Neural cell (in vitro differentiated cells): Measurements from ENCODE around the gene MEAF6. TPM values are rescaled to one million over a fixed set of nuclear protein-coding genes. Genes with fewer than 3 reads are reported as not detected.

Experiments
- H2AFZ ChIP-seq: fragments of 200-600, 300-800 bp; sonication (generic), shearing (Covaris generic); 2 replicates; pipeline ENCODE4 v1.6.0; 2014; ENCODE audit warnings: low read depth, mild to moderate bottlenecking, antibody characterized with exemption, low read length, moderate library complexity
- H3F3A ChIP-seq: fragments of 200-600 bp; shearing (Covaris generic); 2 replicates; pipeline ENCODE4 v1.6.1; 2016; ENCODE audit warnings: mild to moderate bottlenecking, moderate library complexity, mixed read lengths, antibody characterized with exemption, low read length; ENCODE audit not compliant: insufficient read depth, poor library complexity, severe bottlenecking
- H3K27ac ChIP-seq: fragments of 200-600, 300-800 bp; sonication (generic), shearing (Covaris generic); 2 replicates; pipeline ENCODE4 v1.5.1; 2014; ENCODE audit warnings: mild to moderate bottlenecking, low read length, moderate library complexity
- H3K27me3 ChIP-seq: fragments of 300-800, 200-600 bp; sonication (generic), shearing (Covaris generic); 2 replicates; pipeline ENCODE4 v1.6.0; 2014; ENCODE audit warnings: mild to moderate bottlenecking, low read depth, low read length, moderate library complexity; ENCODE audit not compliant: insufficient read depth
- H3K36me3 ChIP-seq: fragments of 300-800, 200-600 bp; sonication (generic), shearing (Covaris generic); 2 replicates; pipeline ENCODE4 v1.5.1; 2014; ENCODE audit warnings: mild to moderate bottlenecking, antibody characterized with exemption, low read length, moderate library complexity; ENCODE audit not compliant: insufficient read depth
- H3K4me2 ChIP-seq: fragments of 300-800, 200-600 bp; sonication (generic), shearing (Covaris generic); 2 replicates; pipeline ENCODE4 v1.6.0; 2014; ENCODE audit warnings: mild to moderate bottlenecking, low read length
- H3K4me3 ChIP-seq: fragments of 300-800, 200-600 bp; sonication (generic), shearing (Covaris generic); 2 replicates; pipeline ENCODE4 v1.5.1; 2014; ENCODE audit warnings: mild to moderate bottlenecking, low read length, moderate library complexity
- H3K79me2 ChIP-seq: fragments of 200-600 bp; shearing (Covaris generic); replicated peaks from 2 replicates; pipeline ENCODE4 v1.6.0; 2014; ENCODE audit warnings: mild to moderate bottlenecking, low read length, moderate library complexity; ENCODE audit not compliant: insufficient read depth
- H3K9ac ChIP-seq: fragments of 300-800, 200-600 bp; sonication (generic), shearing (Covaris generic); 2 replicates; pipeline ENCODE4 v1.6.1; 2016; ENCODE audit warnings: mild to moderate bottlenecking, low read length, mixed read lengths
- H3K9me2 ChIP-seq: fragments of 200-600 bp; shearing (Covaris generic); 2 replicates; pipeline ENCODE4 v1.6.1; 2016; ENCODE audit warnings: mild to moderate bottlenecking, low read length, mixed read lengths; ENCODE audit not compliant: insufficient read depth
- H3K9me3 ChIP-seq: fragments of 200-600, 300-800 bp; sonication (generic), shearing (Covaris generic); 2 replicates; pipeline ENCODE4 v1.6.1; 2016; ENCODE audit warnings: mild to moderate bottlenecking, mixed run types, low read length, moderate library complexity, mixed read lengths
- H4K20me1 ChIP-seq: fragments of 200-600 bp; shearing (Covaris generic); 2 replicates; pipeline ENCODE4 v1.6.1; 2016; ENCODE audit warnings: mild to moderate bottlenecking, mixed run types; ENCODE audit not compliant: insufficient read depth
- EP300 ChIP-seq: fragments of 450-650 bp; conservative IDR thresholded peaks from 2 replicates; pipeline ENCODE4 v1.6.1; 2014; ENCODE audit warnings: antibody characterized with exemption, mild to moderate bottlenecking, moderate library complexity; ENCODE audit not compliant: poor library complexity, severe bottlenecking
- EZH2 ChIP-seq: fragments of 200-600, 300-800 bp; shearing (Covaris generic), sonication (generic); IDR thresholded peaks from 2 replicates; pipeline ENCODE4 v1.6.1; 2014; ENCODE audit warnings: antibody characterized with exemption, low read length, borderline replicate concordance, mild to moderate bottlenecking; ENCODE audit not compliant: insufficient read depth, poor library complexity, severe bottlenecking
- MXI1 ChIP-seq: fragments of 450-650 bp; conservative IDR thresholded peaks from 2 replicates; pipeline ENCODE4 v1.6.1; 2014; ENCODE audit warnings: antibody characterized with exemption, mild to moderate bottlenecking; ENCODE audit not compliant: poor library complexity, severe bottlenecking
- POLR2AphosphoS5 ChIP-seq: IDR thresholded peaks from 2 replicates; pipeline ENCODE4 v1.6.1; 2012
- RAD21 ChIP-seq: fragments of 450-650 bp; conservative IDR thresholded peaks from 2 replicates; pipeline ENCODE4 v1.6.1; 2014; ENCODE audit warnings: antibody characterized with exemption, mild to moderate bottlenecking, moderate library complexity
- SMC3 ChIP-seq: fragments of 450-650 bp; conservative IDR thresholded peaks from 2 replicates; pipeline ENCODE4 v1.6.1; 2014; ENCODE audit warnings: antibody characterized with exemption, mild to moderate bottlenecking, moderate library complexity; ENCODE audit not compliant: poor library complexity
- TAF1 ChIP-seq: IDR thresholded peaks from 2 replicates; pipeline ENCODE4 v1.6.1; 2012; ENCODE audit warnings: low read depth
- polyA plus RNA-seq: library from polyadenylated mRNA; depleted of rRNA; stranded (reverse); fragments of >200 nt; gene quantifications from 2 replicates; pipeline ENCODE4 v1.2.3, GENCODE V29; 2014
- TF ChIP-seq, protein P1 (sequence below): IDR thresholded peaks from 2 replicates; pipeline ENCODE4 v1.6.1; 2012; ENCODE audit warnings: borderline replicate concordance
- TF ChIP-seq, protein P2 (sequence below): fragments of 450-650 bp; IDR thresholded peaks from 2 replicates; pipeline ENCODE4 v1.5.1; 2014; ENCODE audit warnings: antibody characterized with exemption, mild to moderate bottlenecking, moderate library complexity; ENCODE audit not compliant: poor library complexity, severe bottlenecking

MEAF6 gene
- polyA plus RNA-seq, 1 donor from 2014 or later = 351 TPM

DNA sequence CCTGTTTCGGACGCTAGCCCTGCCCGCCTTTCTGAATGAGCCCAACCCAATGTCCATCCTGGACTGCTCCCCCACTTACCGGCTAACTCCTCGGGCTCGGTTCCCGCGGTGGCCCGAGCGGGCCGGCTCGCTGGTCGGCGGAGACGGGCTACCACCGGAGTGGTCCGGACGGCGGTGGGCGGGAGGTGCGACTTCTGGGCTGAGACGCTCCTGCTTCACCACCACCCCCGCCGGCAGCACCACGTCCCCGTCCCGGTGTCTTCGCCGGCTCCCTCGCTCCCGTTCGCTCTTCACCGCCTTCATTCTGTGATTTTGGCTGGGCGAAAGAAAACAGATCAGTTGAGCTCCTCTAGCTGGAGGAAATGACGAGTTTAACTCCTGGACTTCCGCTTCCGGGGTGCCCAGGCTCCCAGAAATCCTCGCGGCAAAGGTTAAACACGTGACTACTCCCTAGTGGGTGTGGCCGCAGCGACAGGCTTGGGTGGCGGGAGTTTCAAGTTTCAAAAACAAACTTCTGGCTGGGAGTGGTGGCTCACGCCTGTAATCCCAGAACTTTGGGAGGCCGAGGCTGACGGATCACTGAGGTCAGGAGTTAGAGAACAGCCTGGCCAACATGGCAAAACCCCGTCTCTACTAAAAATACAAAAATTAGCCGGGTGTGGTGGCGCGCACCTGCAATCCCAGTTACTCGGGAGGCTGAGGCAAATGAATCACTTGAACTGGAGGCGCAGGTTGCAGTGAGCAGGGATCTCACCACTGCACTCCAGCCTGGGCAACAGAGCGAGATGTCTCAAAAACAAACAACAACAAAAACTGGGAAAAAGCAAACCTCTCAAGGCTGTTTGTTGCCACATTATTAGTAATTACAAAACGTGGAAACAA lies 39.6 kb upstream of the MEAF6 start, which contains the start of gene SNIP1:
SNIP1 (minus strand) TSS at position 367 of the 882 bp plus-strand sequence; CDS start at position 303, 64 bp downstream.
- TF ChIP-seq EZH2 = no peak
- TF ChIP-seq SMC3 = peak; percentile 30
- peak; percentile 93 for TF ChIP-seq POLR2AphosphoS5
- no peak for TF ChIP-seq RAD21
- peak; percentile 37 for TF ChIP-seq EP300
- TF ChIP-seq TAF1 = no peak
- peak; percentile 90 for TF ChIP-seq MXI1
- TF ChIP-seq, protein P1, sequence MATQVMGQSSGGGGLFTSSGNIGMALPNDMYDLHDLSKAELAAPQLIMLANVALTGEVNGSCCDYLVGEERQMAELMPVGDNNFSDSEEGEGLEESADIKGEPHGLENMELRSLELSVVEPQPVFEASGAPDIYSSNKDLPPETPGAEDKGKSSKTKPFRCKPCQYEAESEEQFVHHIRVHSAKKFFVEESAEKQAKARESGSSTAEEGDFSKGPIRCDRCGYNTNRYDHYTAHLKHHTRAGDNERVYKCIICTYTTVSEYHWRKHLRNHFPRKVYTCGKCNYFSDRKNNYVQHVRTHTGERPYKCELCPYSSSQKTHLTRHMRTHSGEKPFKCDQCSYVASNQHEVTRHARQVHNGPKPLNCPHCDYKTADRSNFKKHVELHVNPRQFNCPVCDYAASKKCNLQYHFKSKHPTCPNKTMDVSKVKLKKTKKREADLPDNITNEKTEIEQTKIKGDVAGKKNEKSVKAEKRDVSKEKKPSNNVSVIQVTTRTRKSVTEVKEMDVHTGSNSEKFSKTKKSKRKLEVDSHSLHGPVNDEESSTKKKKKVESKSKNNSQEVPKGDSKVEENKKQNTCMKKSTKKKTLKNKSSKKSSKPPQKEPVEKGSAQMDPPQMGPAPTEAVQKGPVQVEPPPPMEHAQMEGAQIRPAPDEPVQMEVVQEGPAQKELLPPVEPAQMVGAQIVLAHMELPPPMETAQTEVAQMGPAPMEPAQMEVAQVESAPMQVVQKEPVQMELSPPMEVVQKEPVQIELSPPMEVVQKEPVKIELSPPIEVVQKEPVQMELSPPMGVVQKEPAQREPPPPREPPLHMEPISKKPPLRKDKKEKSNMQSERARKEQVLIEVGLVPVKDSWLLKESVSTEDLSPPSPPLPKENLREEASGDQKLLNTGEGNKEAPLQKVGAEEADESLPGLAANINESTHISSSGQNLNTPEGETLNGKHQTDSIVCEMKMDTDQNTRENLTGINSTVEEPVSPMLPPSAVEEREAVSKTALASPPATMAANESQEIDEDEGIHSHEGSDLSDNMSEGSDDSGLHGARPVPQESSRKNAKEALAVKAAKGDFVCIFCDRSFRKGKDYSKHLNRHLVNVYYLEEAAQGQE = peak; percentile 51
- TF ChIP-seq, protein P2, sequence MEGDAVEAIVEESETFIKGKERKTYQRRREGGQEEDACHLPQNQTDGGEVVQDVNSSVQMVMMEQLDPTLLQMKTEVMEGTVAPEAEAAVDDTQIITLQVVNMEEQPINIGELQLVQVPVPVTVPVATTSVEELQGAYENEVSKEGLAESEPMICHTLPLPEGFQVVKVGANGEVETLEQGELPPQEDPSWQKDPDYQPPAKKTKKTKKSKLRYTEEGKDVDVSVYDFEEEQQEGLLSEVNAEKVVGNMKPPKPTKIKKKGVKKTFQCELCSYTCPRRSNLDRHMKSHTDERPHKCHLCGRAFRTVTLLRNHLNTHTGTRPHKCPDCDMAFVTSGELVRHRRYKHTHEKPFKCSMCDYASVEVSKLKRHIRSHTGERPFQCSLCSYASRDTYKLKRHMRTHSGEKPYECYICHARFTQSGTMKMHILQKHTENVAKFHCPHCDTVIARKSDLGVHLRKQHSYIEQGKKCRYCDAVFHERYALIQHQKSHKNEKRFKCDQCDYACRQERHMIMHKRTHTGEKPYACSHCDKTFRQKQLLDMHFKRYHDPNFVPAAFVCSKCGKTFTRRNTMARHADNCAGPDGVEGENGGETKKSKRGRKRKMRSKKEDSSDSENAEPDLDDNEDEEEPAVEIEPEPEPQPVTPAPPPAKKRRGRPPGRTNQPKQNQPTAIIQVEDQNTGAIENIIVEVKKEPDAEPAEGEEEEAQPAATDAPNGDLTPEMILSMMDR = no peak
- peak within 1 kb of the TSS; percentile 89 for H3K9ac ChIP-seq
- H4K20me1 ChIP-seq = no peaks in the 10 kb centered on the region
- H3K4me2 ChIP-seq = peak within 1 kb of the TSS; percentile 72
- no peaks in the 10 kb centered on the region for H3K36me3 ChIP-seq
- H3K4me3 ChIP-seq = peak within 1 kb of the TSS; percentile 78
- no peaks in the 10 kb centered on the region for H3F3A ChIP-seq
- H3K9me3 ChIP-seq = no peaks in the 10 kb centered on the region
- H3K9me2 ChIP-seq = no peaks in the 10 kb centered on the region
- peaks cover 35% of the 10 kb centered on the region for H3K79me2 ChIP-seq
- no peaks in the 10 kb centered on the region for H3K27me3 ChIP-seq
- H3K27ac ChIP-seq = peak within 1 kb of the TSS; percentile 84
- H2AFZ ChIP-seq = peak within 1 kb of the TSS; percentile 67

DNA sequence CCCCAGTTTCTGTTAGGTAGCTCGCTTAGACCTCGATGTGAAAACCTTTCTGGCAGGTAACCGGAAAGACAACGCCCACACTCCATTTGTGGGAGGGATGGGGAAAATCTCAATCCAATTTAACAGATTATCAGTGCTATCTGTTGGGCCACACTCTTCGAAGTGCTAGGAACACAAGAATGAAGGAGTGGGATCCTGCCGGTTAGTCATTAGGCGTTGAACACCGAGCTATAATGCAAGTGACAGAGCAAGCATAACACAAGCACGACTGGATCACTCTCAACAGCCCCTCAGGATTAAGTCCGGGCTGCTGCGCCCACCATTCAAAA lies 39.0 kb upstream of the MEAF6 start:
- H3K9me3 ChIP-seq = no peaks in the 10 kb centered on the region
- H4K20me1 ChIP-seq = no peaks in the 10 kb centered on the region
- H3K79me2 ChIP-seq = peaks cover 35% of the 10 kb centered on the region
- no peak for TF ChIP-seq EP300
- no peak for TF ChIP-seq POLR2AphosphoS5
- TF ChIP-seq TAF1 = no peak
- TF ChIP-seq, protein P1 = no peak
- TF ChIP-seq, protein P2 = no peak
- TF ChIP-seq EZH2 = no peak
- no peak for TF ChIP-seq SMC3
- TF ChIP-seq MXI1 = no peak
- no peak for TF ChIP-seq RAD21
- H2AFZ ChIP-seq = peak overlapping the region; percentile 67
- H3K9ac ChIP-seq = peak overlapping the region; percentile 89
- H3K27ac ChIP-seq = peak overlapping the region; percentile 84
- H3K27me3 ChIP-seq = no peaks in the 10 kb centered on the region
- H3K9me2 ChIP-seq = no peaks in the 10 kb centered on the region
- H3K4me2 ChIP-seq = peak overlapping the region; percentile 72
- no peaks in the 10 kb centered on the region for H3F3A ChIP-seq
- H3K36me3 ChIP-seq = no peaks in the 10 kb centered on the region
- peak overlapping the region; percentile 78 for H3K4me3 ChIP-seq
